Hepatocyte (in vitro differentiated cells): ENCODE data around the gene GLIPR1L1. TPM values are rescaled to one million over a fixed set of nuclear protein-coding genes. Genes with fewer than 3 reads are reported as not detected.

Source experiments
- DNase-seq: peaks from one replicate; pipeline ENCODE4 v3.0.0-alpha.2; 2016; ENCODE audit warnings: low spot score
- H2AFZ ChIP-seq: fragments of 200-600 bp; sonication (generic); 2 replicates; pipeline ENCODE4 v1.6.0; 2016; ENCODE audit warnings: antibody characterized with exemption, mild to moderate bottlenecking
- H3K27ac ChIP-seq: fragments of 200-600 bp; sonication (generic); 2 replicates; pipeline ENCODE4 v1.5.1; 2016; ENCODE audit warnings: mild to moderate bottlenecking
- H3K27me3 ChIP-seq: fragments of 200-600 bp; sonication (generic); 2 replicates; pipeline ENCODE4 v1.6.1; 2016
- H3K36me3 ChIP-seq: fragments of 200-600 bp; sonication (generic); replicated peaks from 2 replicates; pipeline ENCODE4 v1.5.1; 2016; ENCODE audit warnings: low read depth; ENCODE audit not compliant: insufficient read depth
- H3K4me1 ChIP-seq: fragments of 200-600 bp; sonication (generic); 2 replicates; pipeline ENCODE4 v1.5.1; 2016; ENCODE audit warnings: mild to moderate bottlenecking, moderate library complexity; ENCODE audit not compliant: insufficient read depth
- H3K4me2 ChIP-seq: fragments of 200-600 bp; sonication (generic); 2 replicates; pipeline ENCODE4 v1.6.0; 2016
- H3K4me3 ChIP-seq: fragments of 200-600 bp; sonication (generic); 2 replicates; pipeline ENCODE4 v1.5.1; 2016; ENCODE audit warnings: mild to moderate bottlenecking
- H3K79me2 ChIP-seq: fragments of 200-600 bp; sonication (generic); 2 replicates; pipeline ENCODE4 v1.6.0; 2017; ENCODE audit warnings: mild to moderate bottlenecking
- H3K9me2 ChIP-seq: fragments of 200-600 bp; sonication (generic); replicated peaks from 2 replicates; pipeline ENCODE4 v1.6.0; 2017; ENCODE audit warnings: mild to moderate bottlenecking; ENCODE audit not compliant: insufficient read depth
- H3K9me3 ChIP-seq: fragments of 200-600 bp; sonication (generic); 2 replicates; pipeline ENCODE4 v1.5.1; 2016; ENCODE audit warnings: low read depth, mild to moderate bottlenecking
- H4K20me1 ChIP-seq: fragments of 200-600 bp; sonication (generic); 2 replicates; pipeline ENCODE4 v1.6.0; 2016; ENCODE audit warnings: mild to moderate bottlenecking; ENCODE audit not compliant: insufficient read depth, poor library complexity, severe bottlenecking
- CTCF ChIP-seq: fragments of 200-600 bp; sonication (generic); IDR thresholded peaks from 2 replicates; pipeline ENCODE4 v1.5.1; 2016; ENCODE audit warnings: antibody characterized with exemption, mild to moderate bottlenecking; ENCODE audit not compliant: poor library complexity
- EZH2 ChIP-seq: fragments of 200-600 bp; sonication (generic); IDR thresholded peaks from 2 replicates; pipeline ENCODE4 v1.6.1; 2016; ENCODE audit warnings: antibody characterized with exemption, mild to moderate bottlenecking, borderline replicate concordance
- EZH2phosphoT487 ChIP-seq: fragments of 200-600 bp; sonication (generic); IDR thresholded peaks from one replicate; pipeline ENCODE4 v1.6.1; 2018; ENCODE audit warnings: antibody characterized with exemption, mild to moderate bottlenecking, low read depth, moderate library complexity; ENCODE audit not compliant: unreplicated experiment, severe bottlenecking
- WGBS: methylation state at CpG from one replicate; pipeline ENCODE4 v1.1.6; 2016; ENCODE audit warnings: low lambda C conversion rate; ENCODE audit errors: missing lambda C conversion rate; 5-methylcytosine and 5-hydroxymethylcytosine counted together
- polyA plus RNA-seq: library from polyadenylated mRNA; unstranded; fragments of >200 nt; fragmentation: Nextera tagmentation; extraction: Ambion mirVana; gene quantifications from 2 replicates; pipeline ENCODE4 v1.2.1, GENCODE V29; 2016
- total RNA-seq: library from RNA; depleted of rRNA; stranded (reverse); fragments of >200 nt; gene quantifications from 2 replicates; pipeline ENCODE4 v1.2.3, GENCODE V29; 2014

Gene GLIPR1L1
- total and polyA plus RNA-seq, 2 experiments from 2014 or later: not detected

DNA sequence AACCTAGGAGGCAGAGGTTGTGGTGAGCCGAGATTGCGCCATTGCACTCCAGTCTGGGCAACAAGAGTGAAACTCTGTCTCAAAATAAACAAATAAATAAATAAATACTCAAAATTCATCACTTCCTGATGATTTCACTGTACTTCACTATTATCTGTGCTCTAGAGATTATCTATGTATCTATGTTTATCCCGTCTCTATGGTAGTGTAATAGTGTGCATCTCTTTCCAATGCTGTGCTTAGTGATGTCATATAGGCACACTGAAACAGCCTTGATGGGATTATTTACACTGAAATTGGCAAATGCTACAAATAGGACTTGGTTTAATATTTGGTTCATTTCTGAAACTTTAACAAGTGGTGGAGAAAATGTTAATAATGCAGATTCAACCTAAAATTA lies 10.8 kb upstream of the GLIPR1L1 start:
- no peak for DNase-seq
- Histone ChIP-seq H3K27ac (no peak overlapping the region), H3K9me3 (no peaks in the 10 kb centered on the region), H4K20me1 (no peaks in the 10 kb centered on the region), H3K9me2 (no peaks in the 10 kb centered on the region), H3K79me2 (no peaks in the 10 kb centered on the region), H3K4me2 (no peak overlapping the region), H3K4me1 (no peaks in the 10 kb centered on the region), H3K27me3 (no peaks in the 10 kb centered on the region), H2AFZ (no peak overlapping the region), H3K36me3 (no peaks in the 10 kb centered on the region), H3K4me3 (no peak overlapping the region)
- no peak for TF ChIP-seq EZH2
- no peak for TF ChIP-seq EZH2phosphoT487
- no peak for TF ChIP-seq CTCF
- WGBS: 80% methylated on average over 3 of the region's 3 CpGs

GRCh38 chr12:75327642-75328041 lies 6.8 kb upstream of the GLIPR1L1 start:
- DNase-seq: no peak
- WGBS: 94% methylated on average over 1 of the region's 1 CpG
- no peaks in the 10 kb centered on the region for H3K27me3 ChIP-seq
- H3K27ac ChIP-seq: no peak overlapping the region
- H3K4me1 ChIP-seq: no peaks in the 10 kb centered on the region
- H3K36me3 ChIP-seq: no peaks in the 10 kb centered on the region
- no peak overlapping the region for H3K4me2 ChIP-seq
- H3K9me3 ChIP-seq: no peaks in the 10 kb centered on the region
- H2AFZ ChIP-seq: no peak overlapping the region
- H4K20me1 ChIP-seq: no peaks in the 10 kb centered on the region
- H3K4me3 ChIP-seq: no peak overlapping the region
- no peak for TF ChIP-seq EZH2phosphoT487
- no peak for TF ChIP-seq EZH2
- no peaks in the 10 kb centered on the region for H3K9me2 ChIP-seq
- H3K79me2 ChIP-seq: no peaks in the 10 kb centered on the region

GRCh38 chr12:75329918-75330826 lies 4.3 kb upstream of the GLIPR1L1 start, which contains the start of gene CAPS2:
TSS of gene CAPS2 (minus strand) at chr12:75330324. CDS start at chr12:75326498, 3,826 bp downstream.
- DNase-seq: peak; percentile 89
- Histone ChIP-seq H3K4me3 (peak within 1 kb of the TSS; percentile 53), H3K27ac (no peak within 1 kb of the TSS), H3K4me1 (no peaks in the 10 kb centered on the region), H3K9me3 (no peaks in the 10 kb centered on the region), H3K79me2 (no peaks in the 10 kb centered on the region), H4K20me1 (no peaks in the 10 kb centered on the region), H3K27me3 (no peaks in the 10 kb centered on the region), H3K9me2 (no peaks in the 10 kb centered on the region), H3K4me2 (peak within 1 kb of the TSS; percentile 79), H2AFZ (peak within 1 kb of the TSS; percentile 90), H3K36me3 (no peaks in the 10 kb centered on the region)
- TF ChIP-seq EZH2: no peak
- TF ChIP-seq CTCF: no peak
- no peak for TF ChIP-seq EZH2phosphoT487
- WGBS: 4% methylated on average over 40 of the region's 40 CpGs

DNA sequence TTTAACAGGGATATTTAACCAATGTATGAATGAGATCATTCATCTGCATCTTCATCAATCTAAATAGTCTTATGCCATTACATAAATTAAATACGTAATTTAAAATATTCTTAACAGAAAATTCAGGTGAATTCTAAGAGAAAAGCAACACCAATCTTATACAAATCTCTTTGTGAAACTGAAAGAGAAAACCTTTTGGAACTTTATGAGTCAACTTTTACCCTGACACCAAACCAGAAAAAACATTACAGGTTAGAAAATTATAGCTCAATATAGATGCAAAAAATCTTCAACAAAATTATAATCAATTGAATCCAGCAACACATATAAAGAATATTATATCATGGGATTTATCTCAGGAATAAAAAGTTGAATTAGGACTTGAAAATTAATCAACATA lies 3.4 kb downstream of the GLIPR1L1 start:
- Histone ChIP-seq H3K9me3 (no peaks in the 10 kb centered on the region), H3K27me3 (no peaks in the 10 kb centered on the region), H3K9me2 (no peaks in the 10 kb centered on the region), H3K4me3 (no peak overlapping the region), H2AFZ (no peak overlapping the region), H3K4me2 (no peak overlapping the region), H3K4me1 (no peaks in the 10 kb centered on the region), H4K20me1 (no peaks in the 10 kb centered on the region), H3K36me3 (no peaks in the 10 kb centered on the region), H3K79me2 (no peaks in the 10 kb centered on the region), H3K27ac (no peak overlapping the region)
- DNase-seq: no peak
- WGBS: 91% methylated on average over 1 of the region's 1 CpG
- TF ChIP-seq CTCF: no peak
- TF ChIP-seq EZH2phosphoT487: no peak
- TF ChIP-seq EZH2: no peak
